ENCODE results near the gene ADNP2.

ADNP2 gene

DNA sequence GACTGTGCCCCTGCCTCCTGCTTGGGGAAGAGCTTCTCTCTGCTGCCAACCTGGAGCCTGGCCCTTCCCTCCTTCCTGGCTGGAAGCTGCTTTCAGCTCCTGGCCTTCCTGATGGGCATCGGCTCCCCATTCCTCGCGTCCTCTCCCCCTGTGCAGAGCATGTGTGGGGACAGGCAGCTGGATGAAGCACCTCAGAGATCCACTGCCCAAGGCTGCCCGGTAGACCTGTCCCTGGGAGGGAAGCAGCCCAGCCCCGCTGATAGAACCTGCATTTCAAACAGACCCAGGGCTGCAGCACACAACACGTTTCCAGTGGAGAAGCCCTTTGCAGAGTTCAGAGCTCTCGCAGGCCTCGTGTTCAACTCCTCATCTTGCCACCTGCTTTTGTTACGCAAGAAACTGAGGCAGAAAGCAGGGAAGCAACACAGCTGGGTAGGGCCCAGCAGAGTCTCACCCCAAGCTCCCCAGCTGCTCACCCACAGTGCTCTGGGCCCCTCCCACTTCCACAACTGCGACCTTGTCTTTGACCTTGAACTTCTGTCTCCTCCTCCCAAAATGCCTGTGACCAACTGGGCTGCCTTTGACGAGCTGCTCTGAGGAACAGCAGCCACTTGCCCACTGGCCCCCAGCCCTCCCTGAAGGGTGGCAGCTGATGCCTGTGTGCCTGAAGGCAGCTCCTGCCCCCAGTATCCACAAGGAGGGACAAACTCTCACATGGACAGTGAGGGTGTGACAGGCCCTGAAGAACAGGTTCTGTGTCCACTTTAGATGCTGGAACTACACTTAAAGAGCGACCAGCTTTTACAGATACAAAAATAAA lies 72.8 kb downstream of the ADNP2 start:
- Histone ChIP-seq H3K27me3 (ENCODE audit: control insufficient read depth in 1 of 2, insufficient read depth in 2 of 2, low read length in 2 of 2) (no peaks in the 10 kb centered on the region), H3K27ac (ENCODE audit: low read length) (no peak overlapping the region), H3K9ac (ENCODE audit: low read length in 2 of 2) (no peak overlapping the region), H3K36me3 (ENCODE audit: control insufficient read depth in 2 of 2, insufficient read depth in 2 of 2, low read length in 2 of 2) (no peaks in the 10 kb centered on the region), H3K4me1 (ENCODE audit: control insufficient read depth, insufficient read depth, low read length) (peaks cover under 1% of the 10 kb centered on the region), H3K4me3 (ENCODE audit: low read length in 2 of 2) (no peak overlapping the region), H3K9me3 (ENCODE audit: control insufficient read depth in 2 of 2, low read length in 2 of 2) (no peaks in the 10 kb centered on the region)

DNA sequence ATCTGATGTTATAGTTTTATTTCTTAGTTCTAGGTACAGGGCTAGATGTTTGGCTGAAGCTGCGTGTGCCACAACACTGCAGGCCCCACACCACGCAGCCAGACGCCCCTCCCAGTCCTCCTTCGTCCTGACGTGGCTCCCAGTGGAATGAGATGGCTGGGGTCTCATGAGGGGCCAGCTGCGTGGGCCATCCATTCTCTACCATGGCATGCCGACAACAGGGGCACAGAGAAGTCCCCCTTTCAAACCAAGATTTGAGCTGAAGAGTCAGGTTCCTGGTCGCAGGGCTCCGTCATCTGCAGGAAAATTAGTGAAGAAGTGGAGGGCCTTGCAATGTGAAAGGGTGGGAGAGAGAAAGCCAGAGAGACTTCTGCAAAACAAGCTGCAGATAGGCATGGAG lies 73.8 kb downstream of the ADNP2 start:
- Histone ChIP-seq H3K4me3 (ENCODE audit: low read length in 2 of 2) (no peak overlapping the region), H3K9ac (ENCODE audit: low read length in 2 of 2) (no peak overlapping the region), H3K27me3 (ENCODE audit: control insufficient read depth in 1 of 2, insufficient read depth in 2 of 2, low read length in 2 of 2) (no peaks in the 10 kb centered on the region), H3K4me1 (ENCODE audit: control insufficient read depth, insufficient read depth, low read length) (no peaks in the 10 kb centered on the region), H3K9me3 (ENCODE audit: control insufficient read depth in 2 of 2, low read length in 2 of 2) (no peaks in the 10 kb centered on the region), H3K27ac (ENCODE audit: low read length) (no peak overlapping the region), H3K36me3 (ENCODE audit: control insufficient read depth in 2 of 2, insufficient read depth in 2 of 2, low read length in 2 of 2) (no peaks in the 10 kb centered on the region)

DNA sequence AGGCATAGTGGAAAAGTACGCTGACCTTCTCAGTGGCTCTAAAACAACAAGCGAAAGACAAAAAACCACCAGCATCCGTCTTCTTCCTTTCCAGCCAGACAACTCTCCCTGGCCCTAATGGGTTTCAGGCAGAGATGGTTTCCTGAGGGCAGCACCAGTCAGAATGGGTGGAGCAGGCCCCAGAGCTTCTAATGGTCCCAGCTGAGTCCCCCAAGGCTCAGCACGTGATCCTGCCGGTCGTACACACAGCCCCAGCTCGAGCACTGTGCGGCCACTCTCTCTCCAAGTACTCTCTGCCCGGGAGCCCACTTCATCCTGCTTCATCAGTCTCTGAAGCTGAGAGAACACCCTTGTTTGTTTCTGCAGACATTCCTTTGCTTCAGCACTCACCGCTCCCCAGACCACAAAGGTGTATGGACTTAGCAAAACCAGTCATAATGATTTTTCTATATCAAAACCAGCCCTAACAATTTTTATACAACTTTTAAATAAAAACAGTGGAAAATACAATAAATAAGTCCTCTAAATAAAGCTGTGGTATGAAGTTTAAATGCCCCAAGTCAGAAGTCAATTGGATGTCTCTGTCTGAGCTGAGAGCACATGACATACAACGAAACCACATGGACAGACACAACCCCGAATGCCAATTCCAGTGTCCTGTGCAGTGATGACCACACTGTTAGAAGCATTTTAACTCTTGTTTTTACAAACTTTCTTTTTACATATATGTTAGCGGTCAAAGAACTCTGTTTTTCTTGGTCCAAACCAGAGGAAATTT lies 74.4 kb downstream of the ADNP2 start:
- no peak overlapping the region for H3K27ac ChIP-seq (ENCODE audit: low read length)
- no peaks in the 10 kb centered on the region for H3K36me3 ChIP-seq (ENCODE audit: control insufficient read depth in 2 of 2, insufficient read depth in 2 of 2, low read length in 2 of 2)
- no peaks in the 10 kb centered on the region for H3K4me1 ChIP-seq (ENCODE audit: control insufficient read depth, insufficient read depth, low read length)
- H3K4me3 ChIP-seq (ENCODE audit: low read length in 2 of 2): no peak overlapping the region
- H3K9ac ChIP-seq (ENCODE audit: low read length in 2 of 2): no peak overlapping the region
- H3K9me3 ChIP-seq (ENCODE audit: control insufficient read depth in 2 of 2, low read length in 2 of 2): no peaks in the 10 kb centered on the region
- no peaks in the 10 kb centered on the region for H3K27me3 ChIP-seq (ENCODE audit: control insufficient read depth in 1 of 2, insufficient read depth in 2 of 2, low read length in 2 of 2)

DNA sequence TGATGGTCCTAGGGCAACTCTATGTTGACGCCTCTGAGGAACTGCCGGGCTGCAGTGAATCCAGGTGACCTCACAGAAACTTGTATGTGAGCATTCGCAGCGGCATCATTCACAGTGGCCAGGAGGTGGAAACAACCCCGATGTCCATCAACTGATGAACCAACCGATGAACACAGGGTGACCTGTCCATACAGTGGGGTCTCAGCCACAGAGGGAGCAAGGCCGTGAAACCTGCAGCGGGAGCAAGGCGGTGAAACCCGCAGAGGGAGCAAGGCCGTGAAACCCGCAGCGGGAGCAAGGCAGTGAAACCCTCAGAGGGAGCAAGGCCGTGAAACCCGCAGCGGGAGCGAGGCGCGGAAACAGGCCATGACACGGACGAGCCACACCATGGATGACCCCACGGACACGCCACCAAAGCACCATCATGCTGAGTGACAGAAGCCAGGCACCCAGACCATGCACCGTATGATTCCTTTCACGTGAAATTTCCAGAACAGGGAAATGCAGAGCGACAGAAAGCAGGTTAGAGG lies 75.2 kb downstream of the ADNP2 start:
- H3K4me3 ChIP-seq (ENCODE audit: low read length in 2 of 2): no peak overlapping the region
- no peaks in the 10 kb centered on the region for H3K27me3 ChIP-seq (ENCODE audit: control insufficient read depth in 1 of 2, insufficient read depth in 2 of 2, low read length in 2 of 2)
- H3K36me3 ChIP-seq (ENCODE audit: control insufficient read depth in 2 of 2, insufficient read depth in 2 of 2, low read length in 2 of 2): no peaks in the 10 kb centered on the region
- no peaks in the 10 kb centered on the region for H3K4me1 ChIP-seq (ENCODE audit: control insufficient read depth, insufficient read depth, low read length)
- no peaks in the 10 kb centered on the region for H3K9me3 ChIP-seq (ENCODE audit: control insufficient read depth in 2 of 2, low read length in 2 of 2)
- H3K9ac ChIP-seq (ENCODE audit: low read length in 2 of 2): no peak overlapping the region
- H3K27ac ChIP-seq (ENCODE audit: low read length): no peak overlapping the region

DNA sequence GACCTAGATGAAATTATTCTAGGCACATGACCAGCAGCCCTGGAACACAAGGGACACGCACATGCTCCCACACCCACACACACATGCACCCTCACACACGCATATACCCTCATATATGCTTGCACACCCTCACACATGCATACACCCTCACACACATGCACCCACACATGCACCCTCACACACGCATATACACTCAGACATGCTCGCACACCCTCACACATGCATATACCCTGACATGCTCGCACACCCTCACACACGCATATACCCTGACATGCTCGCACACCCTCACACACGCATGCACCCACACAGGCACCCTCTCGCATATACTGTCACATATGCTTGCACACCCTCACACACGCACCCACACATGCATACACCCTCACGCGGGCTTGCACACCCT lies 76.5 kb downstream of the ADNP2 start:
- Histone ChIP-seq H3K4me1 (ENCODE audit: control insufficient read depth, insufficient read depth, low read length) (no peaks in the 10 kb centered on the region), H3K9ac (ENCODE audit: low read length in 2 of 2) (no peak overlapping the region), H3K36me3 (ENCODE audit: control insufficient read depth in 2 of 2, insufficient read depth in 2 of 2, low read length in 2 of 2) (no peaks in the 10 kb centered on the region), H3K4me3 (ENCODE audit: low read length in 2 of 2) (no peak overlapping the region), H3K9me3 (ENCODE audit: control insufficient read depth in 2 of 2, low read length in 2 of 2) (no peaks in the 10 kb centered on the region), H3K27me3 (ENCODE audit: control insufficient read depth in 1 of 2, insufficient read depth in 2 of 2, low read length in 2 of 2) (no peaks in the 10 kb centered on the region), H3K27ac (ENCODE audit: low read length) (no peak overlapping the region)

DNA sequence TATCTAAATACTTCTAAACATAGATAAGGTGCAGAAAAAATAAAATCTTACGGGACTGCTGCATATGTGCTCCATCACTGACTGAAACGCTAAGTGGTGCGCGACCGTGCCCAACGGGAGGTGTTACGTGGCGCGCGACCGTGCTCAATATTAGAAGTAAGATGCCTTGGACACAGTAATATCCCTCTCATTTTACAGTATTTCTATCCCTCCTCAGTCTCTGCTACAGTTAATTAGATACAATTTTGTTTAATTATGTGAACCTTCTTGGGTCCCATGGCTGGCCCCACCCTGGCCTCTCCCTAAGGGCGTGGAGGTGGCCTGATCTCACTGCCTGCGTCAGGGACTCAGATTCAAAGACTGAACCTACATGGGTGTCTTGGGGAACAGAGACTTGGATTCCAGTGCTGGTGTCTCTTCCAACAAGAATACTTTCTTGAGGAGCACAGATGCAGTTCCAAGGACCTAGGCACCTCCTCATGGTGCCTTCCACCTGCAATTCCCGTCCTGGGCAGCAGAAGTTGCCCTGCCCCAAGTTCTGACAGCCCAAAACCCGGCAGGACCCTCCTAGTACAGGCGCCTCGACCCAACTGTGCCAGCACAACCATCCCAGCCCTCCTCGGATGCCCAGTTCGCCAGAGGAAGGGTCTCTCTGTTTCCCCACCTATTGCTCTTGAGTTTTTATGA lies 79.0 kb downstream of the ADNP2 start:
- Histone ChIP-seq H3K9ac (ENCODE audit: low read length in 2 of 2) (no peak overlapping the region), H3K4me1 (ENCODE audit: control insufficient read depth, insufficient read depth, low read length) (no peaks in the 10 kb centered on the region), H3K9me3 (ENCODE audit: control insufficient read depth in 2 of 2, low read length in 2 of 2) (no peaks in the 10 kb centered on the region), H3K4me3 (ENCODE audit: low read length in 2 of 2) (no peak overlapping the region), H3K36me3 (ENCODE audit: control insufficient read depth in 2 of 2, insufficient read depth in 2 of 2, low read length in 2 of 2) (no peaks in the 10 kb centered on the region), H3K27me3 (ENCODE audit: control insufficient read depth in 1 of 2, insufficient read depth in 2 of 2, low read length in 2 of 2) (no peaks in the 10 kb centered on the region), H3K27ac (ENCODE audit: low read length) (no peak overlapping the region)

DNA sequence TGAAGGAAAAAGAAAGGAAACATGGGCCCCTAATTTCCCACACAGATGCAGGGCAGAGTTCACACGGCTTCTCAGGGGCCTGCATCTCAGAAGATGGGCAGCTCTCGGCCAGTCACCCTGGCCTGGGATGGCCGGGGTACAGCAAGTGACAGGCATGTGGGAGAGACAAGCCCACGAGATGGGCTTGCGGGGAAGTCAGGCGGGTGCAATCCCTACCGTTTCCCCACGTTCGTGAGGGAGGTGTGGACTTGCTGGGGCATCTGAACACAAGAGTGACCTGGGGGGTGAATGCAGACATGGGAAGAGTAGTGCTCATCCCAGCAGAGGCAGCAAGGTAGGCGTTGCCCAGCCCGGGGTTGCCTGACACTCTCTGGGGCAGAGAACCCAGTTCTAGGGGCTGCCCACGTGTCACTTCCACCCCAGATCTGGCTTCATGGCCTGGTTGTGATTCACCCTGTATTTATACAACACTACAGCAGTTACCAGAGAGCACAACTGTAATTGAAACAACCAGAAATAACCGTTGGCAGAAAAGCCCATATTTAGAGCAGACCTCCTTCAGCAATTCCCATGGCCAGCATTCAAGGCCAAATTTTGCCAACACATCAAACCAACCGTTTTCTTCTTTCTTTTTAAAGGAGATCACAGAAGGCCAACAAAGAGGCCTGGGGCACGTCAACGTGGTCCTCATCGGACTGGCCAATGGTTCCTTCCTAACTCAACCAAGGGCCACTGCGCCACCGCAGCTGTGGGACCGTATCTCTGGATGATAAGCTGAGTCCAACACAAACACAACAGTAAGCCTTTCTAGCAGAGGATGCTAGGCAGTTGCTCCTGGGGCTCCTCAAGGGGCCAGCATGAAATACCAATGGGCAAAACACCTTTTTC lies 79.8 kb downstream of the ADNP2 start:
- H3K27me3 ChIP-seq (ENCODE audit: control insufficient read depth in 1 of 2, insufficient read depth in 2 of 2, low read length in 2 of 2): no peaks in the 10 kb centered on the region
- H3K9ac ChIP-seq (ENCODE audit: low read length in 2 of 2): no peak overlapping the region
- H3K36me3 ChIP-seq (ENCODE audit: control insufficient read depth in 2 of 2, insufficient read depth in 2 of 2, low read length in 2 of 2): no peaks in the 10 kb centered on the region
- H3K4me3 ChIP-seq (ENCODE audit: low read length in 2 of 2): no peak overlapping the region
- no peaks in the 10 kb centered on the region for H3K4me1 ChIP-seq (ENCODE audit: control insufficient read depth, insufficient read depth, low read length)
- no peak overlapping the region for H3K27ac ChIP-seq (ENCODE audit: low read length)
- H3K9me3 ChIP-seq (ENCODE audit: control insufficient read depth in 2 of 2, low read length in 2 of 2): no peaks in the 10 kb centered on the region

DNA sequence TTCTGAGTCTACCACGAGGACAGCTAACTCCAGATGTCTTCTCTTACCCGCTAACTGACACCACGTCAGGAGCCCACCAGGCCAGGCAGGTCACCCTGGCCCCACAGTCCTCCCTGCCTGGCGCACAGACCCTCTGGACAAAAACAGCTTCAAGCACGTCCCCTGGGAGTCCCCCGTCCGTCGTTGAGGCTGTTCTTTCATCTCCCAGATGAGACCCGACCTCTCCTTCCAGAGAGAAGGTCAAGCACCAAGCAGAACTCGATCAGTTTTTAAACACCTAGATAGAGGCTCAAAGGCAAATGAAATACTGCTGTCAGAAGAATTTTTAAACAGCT lies 80.4 kb downstream of the ADNP2 start:
- Histone ChIP-seq H3K27me3 (ENCODE audit: control insufficient read depth in 1 of 2, insufficient read depth in 2 of 2, low read length in 2 of 2) (no peaks in the 10 kb centered on the region), H3K27ac (ENCODE audit: low read length) (no peak overlapping the region), H3K4me1 (ENCODE audit: control insufficient read depth, insufficient read depth, low read length) (no peaks in the 10 kb centered on the region), H3K4me3 (ENCODE audit: low read length in 2 of 2) (no peak overlapping the region), H3K36me3 (ENCODE audit: control insufficient read depth in 2 of 2, insufficient read depth in 2 of 2, low read length in 2 of 2) (no peaks in the 10 kb centered on the region), H3K9ac (ENCODE audit: low read length in 2 of 2) (no peak overlapping the region), H3K9me3 (ENCODE audit: control insufficient read depth in 2 of 2, low read length in 2 of 2) (no peaks in the 10 kb centered on the region)
